8988T (cell line): ENCODE results near the gene VPS39.

Experiments used
- DNase-seq: peaks from one replicate; pipeline ENCODE4 v3.0.0; 2011

The VPS39 gene

DNA sequence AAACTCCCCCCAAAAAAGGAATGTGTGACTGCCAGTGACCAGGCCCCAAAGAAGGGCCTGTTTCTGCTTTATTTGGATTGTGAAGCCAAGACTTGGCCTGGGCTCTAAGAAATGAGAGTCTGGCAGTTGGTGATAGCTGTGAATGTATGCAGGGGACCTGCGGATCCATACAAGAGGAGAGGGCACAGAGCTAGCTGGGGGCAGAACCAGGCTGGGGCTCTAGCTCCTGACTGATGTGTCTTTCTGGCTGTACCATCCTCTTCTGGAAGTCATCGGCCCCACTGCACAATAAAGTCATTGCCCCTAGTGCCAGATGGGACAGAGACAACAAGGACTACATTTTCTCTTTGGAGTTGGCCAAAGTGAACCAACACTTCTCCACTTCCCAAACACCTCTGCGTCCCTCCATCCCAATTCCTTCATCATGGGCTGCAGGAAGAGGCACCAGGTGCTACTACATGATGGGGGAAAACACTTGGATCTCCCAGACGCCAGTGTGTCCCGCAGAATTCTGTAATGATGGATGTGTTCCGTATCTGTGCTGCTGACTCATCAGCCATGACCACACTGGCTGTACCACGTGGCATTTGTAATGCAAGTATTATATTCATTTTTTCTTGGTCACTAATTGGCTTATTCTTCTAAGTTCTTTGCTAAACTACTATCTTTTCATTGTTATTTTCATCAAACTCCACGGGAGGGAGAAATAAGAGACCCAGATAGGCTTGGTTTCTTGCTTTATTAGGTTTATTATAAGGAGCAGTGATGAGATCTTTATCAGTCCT is 49.9 kb downstream of the VPS39 start:
- DNase-seq: no peak

DNA sequence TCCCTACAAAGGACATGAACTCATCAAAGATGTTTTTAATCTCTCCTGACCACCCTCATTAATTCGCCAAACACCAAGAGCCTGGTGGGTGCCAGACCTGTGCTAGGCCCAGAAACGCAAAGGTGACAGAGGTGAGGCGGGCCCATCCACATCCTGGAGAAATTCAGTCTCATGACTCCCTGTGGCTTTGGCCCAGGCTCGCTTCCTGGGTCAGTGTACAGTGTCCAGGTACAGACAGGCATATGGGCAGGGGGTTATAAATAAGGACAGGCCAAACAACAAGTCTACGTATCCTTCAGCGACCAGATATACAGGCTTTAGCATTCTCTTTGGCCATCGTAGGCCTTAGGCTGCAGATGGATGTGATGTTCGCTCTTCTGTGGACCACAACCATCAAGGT is 50.7 kb downstream of the VPS39 start:
- no peak for DNase-seq

DNA sequence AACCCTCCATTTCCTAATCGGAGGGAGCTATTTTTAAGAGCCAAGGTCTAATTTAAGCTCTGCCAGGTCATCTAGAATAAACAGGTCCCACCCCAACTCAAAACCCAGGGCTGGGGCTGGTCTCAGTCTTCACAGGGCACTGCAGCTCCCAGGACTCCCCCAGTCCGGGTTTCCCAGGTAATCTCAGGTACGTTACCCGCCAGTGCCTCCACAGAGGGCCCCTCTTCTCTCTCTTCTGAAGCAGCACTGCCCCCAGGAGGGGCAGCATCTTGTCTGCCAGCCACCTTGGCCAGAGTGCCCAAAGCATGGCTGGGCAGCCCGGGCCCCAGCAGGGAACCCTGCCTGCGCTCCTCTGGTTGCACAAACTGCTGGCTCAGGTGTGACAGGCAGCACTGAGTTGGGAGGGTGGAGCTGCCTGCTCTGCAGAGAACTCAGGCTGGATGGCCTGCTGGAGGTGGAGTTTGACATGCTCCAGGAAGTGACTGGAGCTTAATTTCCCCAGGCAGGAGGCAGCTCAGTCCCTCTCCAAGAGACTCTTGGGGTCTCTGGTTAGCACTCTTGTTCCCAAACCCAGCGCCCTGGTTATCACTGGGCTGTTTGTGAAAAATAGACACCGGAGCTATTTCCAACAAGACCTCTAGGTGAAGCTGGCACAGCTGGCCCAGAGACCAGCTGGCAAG is 51.7 kb downstream of the VPS39 start, which contains the start of gene PLA2G4F:
TSS of gene PLA2G4F (minus strand) at position 394 of the 680 bp plus-strand sequence. CDS start at position 307, 87 bp downstream.
- no peak for DNase-seq

DNA sequence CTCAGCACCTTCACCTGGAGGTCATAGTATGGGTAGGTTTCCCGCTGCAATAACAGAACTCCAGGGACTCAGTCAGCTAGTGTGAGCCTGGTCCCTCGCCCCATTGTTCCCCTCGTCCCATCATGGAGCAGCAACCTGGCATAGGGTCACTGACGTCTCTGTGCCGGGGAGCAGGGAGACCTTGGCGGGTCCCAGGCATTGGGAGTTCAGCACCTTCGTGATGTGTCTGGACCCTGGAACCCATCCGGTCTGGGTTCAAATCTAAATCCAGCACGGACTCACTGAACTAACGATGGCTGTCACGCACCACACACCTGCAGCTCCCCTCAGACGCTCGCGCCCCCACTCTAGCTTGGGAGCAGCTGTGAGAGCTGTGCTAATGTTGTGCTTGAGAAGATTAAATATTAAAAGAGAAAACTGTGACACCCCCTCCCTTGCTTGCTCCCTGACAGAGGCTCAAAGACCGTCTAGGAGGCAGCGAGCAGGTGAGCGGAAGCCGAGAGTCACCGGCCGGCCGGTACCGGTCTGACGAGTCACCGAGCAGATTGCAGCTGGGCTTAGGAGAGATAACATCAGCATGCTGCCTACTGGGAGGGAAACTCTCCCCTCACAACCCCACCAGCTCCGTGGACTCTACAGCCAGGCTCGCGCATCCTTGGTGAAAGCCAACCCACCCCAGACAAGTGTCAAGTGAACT is 52.4 kb downstream of the VPS39 start:
- no peak for DNase-seq

DNA sequence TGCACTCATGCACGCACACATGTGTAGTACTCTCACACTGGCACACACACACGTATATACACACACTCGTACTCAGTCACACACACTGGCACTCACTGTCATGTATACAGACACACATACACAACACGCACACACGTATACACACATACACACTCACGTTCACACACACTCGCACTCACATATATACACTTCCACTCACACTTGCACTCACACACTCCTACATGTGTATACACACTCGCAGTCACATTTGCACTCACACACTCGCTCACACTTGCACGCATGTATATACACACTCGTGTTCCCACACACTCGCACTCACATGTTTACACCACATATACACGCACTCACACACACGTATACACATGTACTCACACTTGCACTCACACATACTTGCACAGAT is 53.1 kb downstream of the VPS39 start:
- DNase-seq: no peak

DNA sequence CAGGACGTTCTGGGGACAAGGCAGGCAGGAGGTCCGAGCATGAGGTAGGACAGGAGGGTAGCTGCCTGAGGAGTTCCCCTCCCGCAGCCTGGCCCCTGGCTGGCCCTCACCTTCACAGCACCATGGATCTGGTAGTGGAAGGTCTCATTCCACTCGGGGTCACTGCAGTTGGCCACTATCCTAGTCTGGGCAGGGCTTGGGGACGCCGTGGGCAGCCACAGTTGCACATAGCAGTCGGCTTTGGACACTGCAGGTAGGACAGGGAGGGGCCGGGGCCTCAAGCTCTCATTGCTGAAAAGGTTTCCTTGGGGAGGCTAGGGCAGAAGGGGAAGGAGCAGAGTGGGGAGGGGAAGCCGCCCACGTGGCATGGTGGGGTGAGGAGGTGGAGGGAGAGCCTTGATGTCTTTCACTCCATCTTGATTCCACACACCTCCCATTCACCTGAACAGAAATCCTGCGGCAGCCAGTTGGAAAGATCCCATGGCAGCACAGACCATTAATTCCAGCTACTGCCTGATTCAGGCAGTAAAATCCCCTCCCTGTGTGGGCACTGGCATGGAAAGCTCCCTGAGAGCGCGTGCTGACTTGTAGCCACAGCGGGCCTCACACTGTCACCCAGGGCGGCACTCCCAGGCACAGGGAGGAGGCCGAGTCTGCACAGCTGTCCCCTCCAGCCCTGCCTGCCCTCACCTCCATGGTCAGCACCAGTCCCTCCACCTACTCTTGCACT is 53.7 kb downstream of the VPS39 start:
- no peak for DNase-seq

DNA sequence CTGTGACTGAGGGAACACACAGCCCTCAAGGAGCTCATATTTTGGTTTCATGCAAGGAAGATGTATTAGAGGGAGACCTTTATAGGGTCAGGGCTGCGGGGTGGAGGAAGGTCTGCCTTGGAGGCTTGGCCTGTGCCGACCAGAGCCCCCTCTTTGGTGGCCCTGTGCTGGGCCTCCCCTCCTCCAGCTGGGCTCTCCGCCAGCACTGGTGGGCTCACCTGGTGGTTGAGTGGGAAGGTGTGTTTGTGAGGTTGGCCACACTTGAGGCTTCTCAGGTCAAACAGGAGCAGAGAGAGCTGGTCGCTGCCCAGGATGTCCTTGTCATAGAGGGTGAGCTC is 54.3 kb downstream of the VPS39 start:
- no peak for DNase-seq

DNA sequence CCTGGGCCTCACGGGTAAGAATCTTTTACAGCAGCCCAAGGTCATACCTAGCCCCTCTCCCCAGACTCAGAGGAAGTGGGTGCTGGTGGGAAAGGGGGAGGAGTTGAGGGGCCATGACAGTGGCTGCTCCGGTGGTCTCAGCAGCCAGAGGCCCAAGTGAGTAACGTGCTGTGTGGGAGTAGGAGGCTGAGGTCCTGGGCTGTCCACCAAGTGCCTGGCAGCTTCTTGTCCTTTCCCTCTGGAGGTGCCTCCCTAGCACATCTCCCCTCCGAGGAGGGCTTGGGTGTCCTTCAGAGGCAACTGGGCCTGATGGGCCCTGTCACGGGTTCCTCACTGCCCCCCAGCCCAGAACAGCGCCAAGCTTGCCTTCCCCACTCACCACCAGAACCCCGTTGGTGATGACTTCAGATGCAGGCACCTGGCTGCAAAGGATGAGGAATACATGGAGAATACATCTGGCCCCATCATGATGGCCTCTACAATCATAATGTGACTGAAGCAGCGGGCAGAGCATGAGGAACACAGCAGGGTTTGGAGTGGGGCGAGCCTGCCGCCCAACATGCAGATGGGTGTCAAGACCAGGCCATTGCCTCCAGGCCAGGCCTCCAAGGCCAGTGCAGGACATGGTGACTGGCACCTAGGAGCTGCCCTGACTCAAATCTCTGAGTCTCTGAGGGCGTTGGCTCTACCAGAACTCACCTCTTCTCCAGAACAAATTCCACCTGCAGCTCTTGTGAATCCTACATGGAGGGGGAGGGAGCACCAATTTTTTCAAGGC is 55.0 kb downstream of the VPS39 start:
- DNase-seq: no peak

DNA sequence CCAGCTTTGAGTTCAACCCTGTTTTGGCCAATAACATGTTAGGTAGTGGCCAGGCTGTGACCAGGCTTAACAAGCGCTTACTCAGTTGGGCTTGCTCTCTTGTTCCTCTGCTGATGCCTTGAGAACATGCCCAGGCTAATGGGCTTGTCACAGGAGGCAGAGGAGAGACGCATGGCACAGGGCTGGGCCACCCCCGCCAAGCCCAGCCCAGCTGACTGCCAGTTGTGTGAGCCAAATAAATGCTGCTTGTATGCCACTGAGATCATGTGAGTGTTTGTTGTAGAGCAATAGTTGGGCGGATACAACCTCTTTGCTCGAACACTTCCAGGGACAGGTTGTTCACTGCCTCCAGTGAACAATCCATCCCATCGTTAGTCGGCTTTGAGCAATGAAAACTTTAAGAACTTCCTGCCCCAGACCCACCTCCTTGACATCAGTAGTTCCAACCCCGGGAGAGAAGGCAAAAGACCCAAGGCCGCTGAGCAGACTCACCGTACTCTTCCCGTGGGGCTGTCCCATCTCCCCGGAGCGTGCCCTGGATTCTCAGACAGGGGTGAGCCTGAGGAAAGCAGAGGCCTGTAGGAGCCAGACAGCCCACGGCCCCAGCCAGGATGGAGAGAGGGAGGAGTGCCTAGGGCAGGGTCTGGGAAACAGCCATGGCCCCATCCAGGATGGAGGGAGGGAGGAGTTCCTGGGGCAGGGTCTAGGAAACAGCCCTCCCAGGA is 55.7 kb downstream of the VPS39 start:
- no peak for DNase-seq

DNA sequence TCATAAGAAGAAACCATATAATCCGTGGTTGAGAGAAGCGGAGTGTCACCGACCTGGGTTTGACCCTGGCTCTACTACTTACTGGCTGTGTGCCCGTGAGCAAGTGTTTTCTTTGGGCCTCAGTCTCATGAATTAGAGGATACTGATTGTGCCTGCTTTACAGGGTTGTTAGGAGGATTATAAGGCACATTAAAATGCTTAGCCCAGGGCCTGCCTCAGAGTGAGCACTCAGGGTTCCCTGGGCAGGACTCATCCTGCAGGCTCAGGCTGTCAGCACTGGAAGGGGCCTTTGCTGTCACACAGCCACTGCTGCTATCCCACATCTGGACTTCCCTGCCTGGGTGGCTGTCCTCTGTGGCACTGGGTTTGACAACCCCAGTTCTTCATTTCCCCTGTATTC is 56.4 kb downstream of the VPS39 start:
- no peak for DNase-seq

DNA sequence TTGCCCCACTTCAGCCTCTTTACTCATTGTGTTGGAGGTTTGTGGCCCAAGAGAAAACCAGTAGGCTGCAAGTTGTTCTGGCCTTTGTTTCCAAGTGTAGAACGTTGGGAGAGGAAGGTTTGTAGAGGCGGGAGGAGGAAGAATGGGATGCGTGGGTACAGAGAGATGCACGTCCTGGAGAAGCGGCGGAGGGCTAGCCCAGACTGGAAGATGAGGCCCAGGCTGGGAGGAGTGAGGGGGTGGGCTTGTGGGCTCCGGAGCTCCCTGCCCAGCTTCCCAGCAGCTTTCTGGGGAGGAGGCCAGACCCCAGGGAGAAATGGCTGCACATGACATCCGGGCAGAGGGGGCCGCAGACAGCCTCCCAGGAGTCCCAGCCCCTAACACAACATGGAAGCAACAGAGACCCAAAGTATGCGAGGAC is 57.0 kb downstream of the VPS39 start:
- no peak for DNase-seq

DNA sequence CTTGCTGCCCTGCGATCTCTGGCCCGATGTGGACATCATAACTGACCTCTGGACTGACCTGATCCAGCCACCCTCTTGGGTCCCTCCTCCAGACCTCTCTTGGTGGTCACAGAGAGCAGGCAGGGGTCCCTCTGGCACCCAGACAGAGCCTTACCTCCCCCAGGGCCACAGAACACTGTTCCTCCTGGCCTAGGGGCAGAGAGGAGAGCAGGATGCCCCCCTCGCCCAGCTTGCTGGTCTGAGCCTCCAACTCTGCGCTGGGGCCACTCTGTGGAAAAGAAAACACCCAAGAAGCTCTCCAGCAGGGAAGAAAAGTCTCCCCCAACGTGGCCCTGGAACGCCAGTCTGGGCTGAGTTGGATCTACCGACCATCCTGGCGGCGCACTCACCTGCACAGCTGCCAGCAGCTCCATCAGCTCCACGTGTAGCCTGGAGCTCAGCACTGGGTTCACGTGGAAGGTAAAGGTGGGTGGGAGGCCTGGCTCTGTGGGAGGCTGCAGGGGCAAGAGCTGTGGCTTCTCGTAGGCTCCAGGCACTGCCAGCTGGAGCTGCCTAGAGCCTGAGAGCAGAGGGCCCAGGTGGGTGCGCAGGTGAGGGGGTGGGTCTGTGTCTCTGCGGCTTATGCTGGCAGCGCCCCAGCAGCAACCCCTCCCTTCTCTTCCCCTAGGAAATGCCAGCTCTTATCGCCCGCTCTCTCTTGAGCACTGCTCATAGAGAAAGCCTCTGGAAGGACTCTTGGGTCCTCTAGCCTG is 57.7 kb downstream of the VPS39 start:
- DNase-seq: no peak

DNA sequence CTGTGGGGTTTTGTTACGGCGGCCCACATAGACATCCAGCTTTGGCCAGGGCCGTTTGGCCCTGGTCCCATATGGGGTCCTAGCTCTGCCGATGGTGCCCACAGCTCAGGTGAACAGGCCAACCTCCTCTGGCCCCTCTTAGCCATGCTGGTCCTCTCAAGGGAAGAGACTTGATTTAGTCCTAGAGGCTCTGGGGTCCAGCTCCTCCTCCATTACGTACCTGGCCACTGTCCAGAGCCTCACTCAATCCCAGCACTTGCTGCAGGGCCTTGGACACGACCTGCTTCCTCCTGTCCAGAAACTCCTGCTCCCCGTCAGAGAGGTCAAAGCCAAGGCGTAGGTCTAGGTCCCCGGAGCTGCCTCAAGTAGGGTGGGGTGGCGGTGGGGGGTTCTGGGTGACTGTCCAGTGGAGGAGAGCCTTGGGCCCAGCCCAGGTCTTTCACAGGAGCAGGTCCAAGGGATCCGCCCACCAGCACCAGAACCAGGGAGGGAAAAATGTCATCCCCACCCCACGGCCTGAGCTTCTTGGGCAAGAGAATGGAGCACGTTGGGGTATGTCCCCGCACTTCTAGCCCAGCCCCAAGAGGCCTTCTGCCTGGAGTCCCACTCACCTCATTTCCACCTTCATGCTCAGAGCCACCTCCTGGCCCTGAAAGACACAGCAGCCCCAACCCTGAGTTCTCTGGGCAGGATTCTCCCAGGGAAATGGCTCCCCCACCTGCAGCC is 58.4 kb downstream of the VPS39 start:
- no peak for DNase-seq

DNA sequence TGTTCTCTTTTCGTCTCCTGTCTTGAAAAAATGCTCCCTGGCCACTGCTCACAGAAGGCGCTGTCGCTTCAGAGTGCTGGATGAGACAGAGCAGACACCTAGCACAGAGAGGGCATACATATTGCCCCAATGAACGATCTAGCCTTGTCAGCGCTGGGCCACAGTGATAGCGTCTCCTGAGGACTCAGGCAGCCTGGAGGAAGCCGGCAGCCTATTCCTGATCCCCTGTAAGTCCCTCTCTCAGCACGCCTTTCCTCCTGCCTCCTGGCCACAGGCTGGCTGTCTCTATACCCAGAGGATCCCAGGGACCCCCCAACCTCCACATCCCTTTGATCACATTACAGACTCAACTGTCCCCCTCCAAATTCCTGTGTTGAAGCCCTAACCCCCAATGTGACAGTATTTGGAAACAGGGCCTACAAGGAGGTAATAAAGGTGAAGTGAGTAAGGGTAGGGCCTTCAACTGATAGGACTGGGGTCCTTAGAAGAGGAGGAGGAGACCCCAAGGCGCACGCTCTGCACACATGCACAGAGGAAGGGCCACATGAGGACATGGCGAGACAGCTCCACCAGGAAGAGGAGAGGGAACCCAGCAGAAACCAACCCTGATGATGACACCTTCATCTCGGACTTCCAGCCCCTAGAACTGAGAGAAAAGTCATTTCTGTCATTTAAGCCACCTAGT is 59.2 kb downstream of the VPS39 start:
- DNase-seq: no peak

DNA sequence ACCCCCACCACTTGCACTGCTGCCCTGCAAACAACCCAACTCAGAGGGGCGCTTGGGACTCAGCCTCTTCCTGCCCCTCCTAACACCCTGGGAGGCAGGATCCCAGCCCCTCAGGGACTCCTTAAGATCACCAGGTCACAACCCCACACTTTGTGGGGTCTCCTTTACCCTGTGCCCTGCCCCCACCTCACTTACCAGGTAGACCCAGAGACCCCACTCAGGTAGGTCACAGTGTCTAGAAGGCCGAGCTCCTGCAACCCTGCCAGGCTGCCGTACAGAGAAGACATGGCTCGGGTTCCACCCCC is 60.7 kb downstream of the VPS39 start:
- DNase-seq: no peak

DNA sequence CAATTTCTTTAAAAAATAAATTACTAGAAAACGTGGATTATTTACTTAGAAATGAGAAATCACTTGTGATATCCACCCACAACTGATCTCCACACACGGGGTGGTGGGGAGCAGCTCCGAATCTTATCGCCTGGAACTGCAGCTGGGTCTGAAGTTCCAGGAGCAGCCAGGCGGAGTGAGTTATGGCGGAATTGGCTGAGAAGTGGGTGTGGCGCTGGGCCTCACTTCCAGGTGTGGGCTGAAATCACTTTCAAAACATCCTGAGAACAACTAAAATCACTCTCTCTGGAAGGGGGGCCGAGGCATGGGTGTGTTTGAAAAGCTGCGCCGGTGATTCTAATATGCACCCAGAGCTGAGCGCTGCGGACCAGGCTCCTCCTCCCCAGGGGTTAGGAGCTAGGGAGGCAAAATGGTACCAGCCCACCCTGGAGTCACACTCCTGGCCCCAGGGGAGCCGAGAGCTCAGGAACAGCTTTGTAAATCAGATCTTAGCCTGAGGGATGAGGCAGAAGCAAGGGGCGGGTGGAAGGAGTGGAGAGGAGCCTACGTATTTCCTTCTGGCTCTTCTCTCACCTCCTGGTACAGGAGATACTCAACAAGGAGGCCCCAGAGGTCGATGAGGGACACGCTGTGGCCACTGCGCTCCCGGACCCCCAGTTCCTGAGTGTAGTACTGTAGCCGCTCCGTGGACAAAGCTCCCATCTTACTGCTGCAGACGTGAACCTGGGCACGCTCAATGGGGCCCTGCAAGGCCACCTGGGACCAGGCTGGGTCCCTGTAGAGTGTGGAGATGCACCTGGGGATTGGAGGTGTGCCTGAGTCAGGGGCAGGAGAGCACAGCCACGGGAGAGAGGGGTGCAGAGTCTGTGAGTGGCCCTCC is 61.3 kb downstream of the VPS39 start:
- no peak for DNase-seq

DNA sequence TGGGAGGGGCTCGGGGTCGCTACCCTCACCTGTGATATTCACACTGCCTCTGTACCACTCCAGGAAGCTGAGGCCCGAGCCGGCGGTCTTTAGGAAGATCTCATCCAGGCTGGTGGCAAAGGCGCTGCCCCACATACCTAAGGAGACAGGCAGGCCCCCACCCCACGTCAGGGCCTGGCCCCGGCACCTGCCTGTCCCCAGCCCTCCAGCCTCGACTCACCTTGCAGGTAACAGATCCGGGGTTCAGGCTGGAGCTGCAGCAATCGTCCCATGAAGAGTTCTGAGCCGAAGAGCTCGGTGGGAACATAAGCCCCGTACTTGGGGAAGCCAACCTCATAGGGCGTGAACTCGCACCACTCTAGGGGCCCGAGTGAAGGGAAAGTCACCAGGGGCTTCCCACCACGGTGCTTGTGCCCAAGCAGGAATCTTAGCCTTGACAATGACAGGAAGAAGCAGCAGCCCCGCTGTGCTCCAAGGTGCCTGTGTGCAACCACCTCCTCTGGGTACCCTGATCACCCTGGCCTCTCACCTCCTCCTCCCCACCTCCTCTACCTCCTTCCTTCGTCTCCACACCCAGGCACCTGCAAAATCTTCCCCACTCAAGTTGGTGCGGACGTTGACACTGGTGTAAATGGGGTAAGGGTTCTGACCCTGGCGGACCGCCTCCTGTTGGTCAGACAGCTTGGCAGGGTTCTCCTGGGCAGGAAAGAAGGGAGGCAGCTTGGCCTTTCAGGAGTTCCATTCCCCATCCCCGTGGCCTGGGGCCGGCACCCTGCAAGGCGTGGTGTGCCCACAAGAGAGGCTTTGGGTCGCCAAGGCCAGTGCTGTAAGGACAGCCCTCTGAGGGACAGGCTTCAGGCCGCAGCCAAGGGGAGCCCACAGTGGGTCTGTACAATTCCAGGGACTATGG is 62.3 kb downstream of the VPS39 start:
- no peak for DNase-seq
